ENCODE measurements around the gene CEP43. TPM values are rescaled to one million over a fixed set of nuclear protein-coding genes. Genes with fewer than 3 reads are reported as not detected.

The CEP43 gene
- total RNA-seq, 4 donors from 2014 or later: 12.2 to 13.7 (median 13.4) TPM

DNA sequence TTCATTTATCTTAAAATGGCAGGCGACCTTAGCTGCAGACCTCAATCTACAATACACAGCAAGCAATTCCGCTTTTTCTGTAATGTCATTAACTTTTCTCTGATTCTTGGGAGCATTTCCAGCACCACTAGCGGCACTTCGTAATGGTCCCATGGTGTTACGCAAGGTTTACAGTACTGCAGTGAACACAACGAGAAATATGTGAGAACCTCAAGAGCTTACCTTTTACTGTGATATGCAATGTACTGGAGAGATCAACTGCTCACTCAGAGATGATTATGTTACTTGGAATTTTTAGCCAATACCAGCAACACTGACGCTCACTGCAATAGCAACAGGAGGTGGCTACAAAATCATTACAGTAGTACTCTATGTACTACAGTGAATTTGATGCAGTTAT is 2.8 kb upstream of the CEP43 start:
- ATAC-seq (ENCODE audit: low FRiP score) (no peak), DNase-seq (ENCODE audit: low spot score) (no peak)
- TF ChIP-seq, protein P1, sequence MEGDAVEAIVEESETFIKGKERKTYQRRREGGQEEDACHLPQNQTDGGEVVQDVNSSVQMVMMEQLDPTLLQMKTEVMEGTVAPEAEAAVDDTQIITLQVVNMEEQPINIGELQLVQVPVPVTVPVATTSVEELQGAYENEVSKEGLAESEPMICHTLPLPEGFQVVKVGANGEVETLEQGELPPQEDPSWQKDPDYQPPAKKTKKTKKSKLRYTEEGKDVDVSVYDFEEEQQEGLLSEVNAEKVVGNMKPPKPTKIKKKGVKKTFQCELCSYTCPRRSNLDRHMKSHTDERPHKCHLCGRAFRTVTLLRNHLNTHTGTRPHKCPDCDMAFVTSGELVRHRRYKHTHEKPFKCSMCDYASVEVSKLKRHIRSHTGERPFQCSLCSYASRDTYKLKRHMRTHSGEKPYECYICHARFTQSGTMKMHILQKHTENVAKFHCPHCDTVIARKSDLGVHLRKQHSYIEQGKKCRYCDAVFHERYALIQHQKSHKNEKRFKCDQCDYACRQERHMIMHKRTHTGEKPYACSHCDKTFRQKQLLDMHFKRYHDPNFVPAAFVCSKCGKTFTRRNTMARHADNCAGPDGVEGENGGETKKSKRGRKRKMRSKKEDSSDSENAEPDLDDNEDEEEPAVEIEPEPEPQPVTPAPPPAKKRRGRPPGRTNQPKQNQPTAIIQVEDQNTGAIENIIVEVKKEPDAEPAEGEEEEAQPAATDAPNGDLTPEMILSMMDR (IDR thresholded peaks at IDR 0.05): no peak

DNA sequence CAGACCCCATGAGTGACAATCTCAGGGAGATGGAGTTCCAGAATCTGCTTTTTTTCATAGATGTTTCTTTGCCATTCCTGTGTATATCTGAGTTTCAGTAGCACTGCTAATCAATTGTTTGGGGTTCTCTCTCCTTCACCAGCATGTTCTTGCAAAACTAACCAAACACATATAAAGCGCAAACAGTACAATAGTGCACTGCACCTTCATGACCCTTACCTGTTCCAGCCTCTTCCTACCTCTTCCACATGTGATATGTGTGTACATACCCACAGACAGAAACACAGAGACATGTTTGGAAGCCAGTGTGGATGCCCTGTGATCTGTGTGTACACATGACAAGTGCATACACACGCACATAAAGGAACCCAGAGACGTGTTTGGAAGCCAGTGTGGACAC is 1.8 kb upstream of the CEP43 start:
- TF ChIP-seq, protein P1 (IDR thresholded peaks at IDR 0.05): no peak
- DNase-seq (ENCODE audit: low spot score) (no peak), ATAC-seq (ENCODE audit: low FRiP score) (no peak)

DNA sequence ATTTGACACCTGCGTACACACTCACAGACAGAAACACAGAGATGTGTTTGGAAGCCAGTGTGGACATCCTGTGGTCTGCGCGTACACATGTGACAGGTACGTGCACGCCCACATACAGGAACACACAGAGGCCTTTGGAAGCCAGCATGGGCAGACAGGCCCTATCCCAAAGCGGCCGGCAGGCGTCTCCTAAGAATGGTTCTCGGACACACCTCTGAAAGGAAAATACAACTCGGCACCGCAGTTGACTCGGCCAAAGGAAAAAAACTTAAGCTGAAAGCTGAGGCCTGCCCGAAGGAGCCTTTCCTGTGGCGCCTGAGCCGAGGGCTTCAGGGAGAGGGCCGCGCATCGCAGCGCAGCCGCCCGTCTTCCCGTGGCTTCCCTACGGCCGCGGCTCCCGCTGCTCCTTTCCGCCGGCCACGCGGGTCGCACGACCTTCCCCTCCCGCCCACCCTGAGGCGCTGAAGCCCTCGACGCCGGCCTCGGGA is 1.4 kb upstream of the CEP43 start:
- TF ChIP-seq, protein P1 (IDR thresholded peaks at IDR 0.05): no peak
- DNase-seq (ENCODE audit: low spot score) (peak; percentile 29), ATAC-seq (ENCODE audit: low FRiP score) (peak; percentile 33)

DNA sequence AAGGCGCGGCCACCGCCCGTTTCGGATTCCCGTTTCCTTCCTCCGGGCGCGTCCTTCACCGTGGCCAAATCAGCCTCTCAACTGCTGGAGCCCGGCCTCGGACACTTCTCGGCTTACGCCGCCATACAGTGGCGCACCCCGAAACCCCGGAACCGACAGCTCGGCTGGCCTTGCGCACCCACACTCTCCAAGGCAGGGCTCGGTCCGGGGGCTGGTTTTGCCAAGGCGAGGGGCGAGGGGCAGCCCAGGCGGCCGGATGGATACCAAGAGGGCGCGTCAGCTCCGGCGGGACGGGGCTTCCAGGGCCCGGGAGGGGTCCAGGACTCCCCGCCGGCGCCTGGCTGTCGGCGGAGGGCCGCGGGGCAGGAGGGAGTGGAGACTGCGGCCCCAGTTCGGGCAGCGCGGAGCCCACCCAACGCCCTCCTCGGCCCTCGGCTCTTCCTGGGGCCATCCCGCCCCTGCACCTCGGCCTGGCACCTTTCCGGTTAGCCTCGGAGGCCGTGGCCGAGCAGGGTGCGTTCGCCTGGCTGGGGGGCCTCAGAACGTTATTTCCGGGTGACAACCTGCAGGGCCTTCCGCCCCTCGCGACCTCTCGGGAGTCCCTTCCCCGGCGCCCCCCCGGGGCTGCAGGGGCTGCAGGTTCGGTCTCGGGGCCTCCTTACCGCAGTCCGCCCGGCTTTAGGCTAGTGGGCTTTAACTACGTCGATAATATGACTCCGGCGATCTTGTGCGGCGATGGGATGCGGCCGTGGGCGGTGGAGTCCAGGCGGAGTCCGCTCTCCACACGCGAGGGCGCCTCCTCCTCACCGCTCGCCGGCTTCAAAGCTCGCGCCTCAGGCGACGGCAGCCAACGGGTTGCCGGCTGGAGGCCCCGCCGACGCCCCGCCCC is 697 bp upstream of the CEP43 start:
- TF ChIP-seq, protein P1 (IDR thresholded peaks at IDR 0.05): no peak
- no peak for DNase-seq (ENCODE audit: low spot score)
- no peak for ATAC-seq (ENCODE audit: low FRiP score)

DNA sequence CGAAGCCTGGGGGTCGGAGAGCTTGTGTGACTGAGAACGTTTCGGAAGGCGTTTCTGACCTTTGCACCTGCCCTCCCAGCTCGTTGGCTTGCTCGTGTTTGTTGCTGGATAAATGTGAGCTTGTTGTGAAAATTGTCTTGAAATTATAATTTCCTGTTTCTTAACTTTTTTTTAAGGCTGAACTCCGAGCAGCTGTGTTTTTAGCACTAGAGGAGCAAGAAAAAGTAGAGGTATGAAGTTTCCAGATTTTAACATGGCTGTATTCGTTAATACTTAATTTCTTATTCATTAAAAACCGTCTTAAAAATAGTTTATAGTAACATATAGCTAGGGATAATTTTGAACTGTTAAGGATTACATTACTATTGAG is 672 bp downstream of the CEP43 start:
- TF ChIP-seq, protein P1 (IDR thresholded peaks at IDR 0.05): no peak
- no peak for DNase-seq (ENCODE audit: low spot score)
- ATAC-seq (ENCODE audit: low FRiP score): no peak

DNA sequence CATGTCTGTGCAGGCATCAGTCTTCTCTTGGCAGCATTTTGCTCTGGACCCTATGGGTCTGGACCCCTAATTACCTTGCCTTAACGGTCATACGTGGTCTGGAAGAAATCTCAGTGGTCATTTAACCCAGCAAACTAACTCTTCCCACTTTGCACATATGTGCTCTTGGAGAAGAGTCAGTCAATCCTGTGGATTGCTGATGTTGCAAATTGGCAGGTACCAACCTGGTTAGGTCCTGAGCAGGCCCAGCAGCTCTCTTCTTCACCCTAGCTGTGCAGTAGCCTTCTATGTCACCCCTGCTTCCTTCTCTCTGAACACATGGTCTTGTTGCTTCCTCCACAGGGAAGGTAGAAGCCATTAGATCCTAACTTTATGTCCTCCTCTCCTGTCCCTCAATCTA is 1.6 kb downstream of the CEP43 start:
- no peak for DNase-seq (ENCODE audit: low spot score)
- TF ChIP-seq, protein P1 (IDR thresholded peaks at IDR 0.05): no peak
- ATAC-seq (ENCODE audit: low FRiP score): no peak
